Gastrocnemius medialis (tissue), 4 donors: ENCODE measurements around the gene ITPR1.

Source experiments
- POLR2A ChIP-seq, 2 donors: fragments of 450-650 bp; IDR thresholded peaks; one replicate each; pipeline ENCODE4 v1.6.1; 2017; ENCODE audit warnings: antibody characterized with exemption in 2 of 2, mild to moderate bottlenecking in 2 of 2, moderate library complexity in 2 of 2
- TF ChIP-seq, protein P1 (sequence below), 5 experiments: fragments of 450-650 bp in 3 of 5; fragments of 200-600 bp in 2 of 5; sonication (generic) in 2 of 5; IDR thresholded peaks in 4 of 5; conservative IDR thresholded peaks in 1 of 5; 1 replicate in 4 of 5; 2 replicates in 1 of 5; pipeline ENCODE4 v1.5.1; 2016 to 2019; ENCODE audit warnings: antibody characterized with exemption in 5 of 5, mild to moderate bottlenecking in 3 of 5, moderate library complexity in 3 of 5

DNA sequence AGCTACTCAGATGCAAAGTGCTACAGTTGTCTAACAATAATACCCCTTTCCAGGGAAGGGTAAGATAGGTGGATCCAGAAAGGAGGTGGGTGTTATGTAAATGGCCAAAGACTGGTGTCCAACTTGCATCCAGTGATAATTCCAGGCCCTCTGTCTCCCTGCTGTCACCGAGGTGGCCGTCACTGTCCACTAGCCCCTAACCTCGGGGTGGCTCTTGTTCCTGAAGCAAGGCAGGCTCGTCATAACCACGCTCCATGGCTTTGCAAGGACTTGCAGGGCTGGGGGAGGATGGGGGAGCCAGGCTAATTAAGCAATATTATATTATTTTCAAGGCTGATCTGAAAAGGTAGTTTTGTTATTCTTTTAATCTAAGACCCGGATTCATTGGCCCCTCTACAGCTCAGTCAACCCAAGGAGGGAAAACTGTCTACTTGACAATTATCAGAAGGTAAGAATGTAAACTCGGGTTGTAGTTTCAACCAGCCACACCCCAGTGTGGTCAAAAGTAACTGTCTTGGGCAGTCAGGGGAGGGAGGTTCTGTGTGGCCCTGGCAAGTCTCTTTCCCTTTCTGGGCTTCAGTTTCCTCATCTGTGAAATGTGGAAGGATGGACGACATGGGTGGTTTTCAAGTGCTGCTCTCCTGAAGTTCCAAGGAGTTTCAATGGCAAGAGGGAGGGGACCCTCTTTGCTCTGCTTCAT is 266.0 kb downstream of the ITPR1 start:
- TF ChIP-seq, protein P1, sequence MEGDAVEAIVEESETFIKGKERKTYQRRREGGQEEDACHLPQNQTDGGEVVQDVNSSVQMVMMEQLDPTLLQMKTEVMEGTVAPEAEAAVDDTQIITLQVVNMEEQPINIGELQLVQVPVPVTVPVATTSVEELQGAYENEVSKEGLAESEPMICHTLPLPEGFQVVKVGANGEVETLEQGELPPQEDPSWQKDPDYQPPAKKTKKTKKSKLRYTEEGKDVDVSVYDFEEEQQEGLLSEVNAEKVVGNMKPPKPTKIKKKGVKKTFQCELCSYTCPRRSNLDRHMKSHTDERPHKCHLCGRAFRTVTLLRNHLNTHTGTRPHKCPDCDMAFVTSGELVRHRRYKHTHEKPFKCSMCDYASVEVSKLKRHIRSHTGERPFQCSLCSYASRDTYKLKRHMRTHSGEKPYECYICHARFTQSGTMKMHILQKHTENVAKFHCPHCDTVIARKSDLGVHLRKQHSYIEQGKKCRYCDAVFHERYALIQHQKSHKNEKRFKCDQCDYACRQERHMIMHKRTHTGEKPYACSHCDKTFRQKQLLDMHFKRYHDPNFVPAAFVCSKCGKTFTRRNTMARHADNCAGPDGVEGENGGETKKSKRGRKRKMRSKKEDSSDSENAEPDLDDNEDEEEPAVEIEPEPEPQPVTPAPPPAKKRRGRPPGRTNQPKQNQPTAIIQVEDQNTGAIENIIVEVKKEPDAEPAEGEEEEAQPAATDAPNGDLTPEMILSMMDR (IDR thresholded peaks at IDR 0.05 in 4 of 5, conservative IDR thresholded peaks at IDR 0.05 in 1 of 5): no peak
- TF ChIP-seq POLR2A (IDR thresholded peaks at IDR 0.05): no peak
